ENCODE results near the gene BSN.
"Not testable (repeated sequence)": the region's sequence is repeated elsewhere in the genome, so short reads cannot be mapped to it uniquely, and the experiment has no call there.

DNA sequence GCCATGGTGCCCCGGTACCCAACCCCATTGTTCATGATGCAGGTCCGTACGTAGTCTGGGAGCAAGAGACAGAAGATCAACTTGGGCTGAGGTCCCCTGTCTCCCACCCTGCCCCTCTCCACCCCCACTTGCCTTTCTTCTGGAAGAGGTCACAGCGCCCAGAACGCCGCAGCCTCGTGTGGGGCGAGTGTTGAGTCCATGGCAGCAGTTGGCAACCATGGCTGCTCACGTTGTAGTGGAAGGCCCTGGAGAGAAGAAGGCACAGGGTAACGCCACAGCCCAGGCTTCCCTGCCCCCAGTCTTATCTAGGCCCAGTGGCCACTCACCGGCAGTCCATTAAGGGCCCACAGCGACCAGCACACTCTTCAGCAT lies 133.1 kb downstream of the BSN start:
- not testable (repeated sequence) for TF ChIP-seq CTCF (conservative IDR thresholded peaks at IDR 0.05; ENCODE audit: low read length); EZH2phosphoT487 (IDR thresholded peaks at IDR 0.05; ENCODE audit: borderline replicate concordance, low read depth, low read length)

All from OCI-LY7 (cell line).